AML-193 (cell line): ENCODE data around the gene SRXN1.
A peak's percentile ranks its signal among the peaks of the same experiment; 100 is the strongest.
"Not testable (repeated sequence)": the region's sequence is repeated elsewhere in the genome, so short reads cannot be mapped to it uniquely, and the experiment has no call there.

Source experiments
- DNase-seq, 2 experiments: peaks; one replicate each; lab custom pipeline; 2025; lab: John Stamatoyannopoulos, UW

The SRXN1 gene

DNA sequence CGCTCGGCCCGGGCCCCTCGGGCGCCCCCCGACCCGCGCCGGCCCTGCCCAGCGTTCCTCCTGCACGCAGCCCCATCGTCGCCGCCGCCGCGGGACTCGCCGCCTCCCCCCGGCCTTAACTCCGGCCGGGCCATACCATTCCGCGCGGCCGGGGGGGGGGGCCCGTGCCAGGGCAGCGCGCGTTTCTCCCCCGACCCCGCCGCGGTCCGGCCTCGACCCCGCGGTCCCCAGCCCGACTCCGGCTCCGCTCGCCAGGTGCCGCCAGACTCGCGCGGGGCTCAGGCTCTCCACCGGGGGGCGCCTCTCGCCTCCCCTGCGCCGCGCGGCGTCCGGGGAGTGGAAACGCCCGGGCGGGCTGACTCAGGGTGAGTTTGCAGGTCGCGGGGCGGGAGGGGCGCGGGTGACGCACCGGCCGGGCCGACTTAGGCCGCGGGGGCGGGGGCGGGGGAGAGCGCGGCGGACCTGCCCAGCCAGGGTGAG is at the start of gene SRXN1:
Gene SRXN1, minus strand, starts transcription at position 91 of the 480 bp plus-strand sequence. Its CDS starts 15 bp downstream, at position 76.
- peak; percentile 25 to 35 for DNase-seq

DNA sequence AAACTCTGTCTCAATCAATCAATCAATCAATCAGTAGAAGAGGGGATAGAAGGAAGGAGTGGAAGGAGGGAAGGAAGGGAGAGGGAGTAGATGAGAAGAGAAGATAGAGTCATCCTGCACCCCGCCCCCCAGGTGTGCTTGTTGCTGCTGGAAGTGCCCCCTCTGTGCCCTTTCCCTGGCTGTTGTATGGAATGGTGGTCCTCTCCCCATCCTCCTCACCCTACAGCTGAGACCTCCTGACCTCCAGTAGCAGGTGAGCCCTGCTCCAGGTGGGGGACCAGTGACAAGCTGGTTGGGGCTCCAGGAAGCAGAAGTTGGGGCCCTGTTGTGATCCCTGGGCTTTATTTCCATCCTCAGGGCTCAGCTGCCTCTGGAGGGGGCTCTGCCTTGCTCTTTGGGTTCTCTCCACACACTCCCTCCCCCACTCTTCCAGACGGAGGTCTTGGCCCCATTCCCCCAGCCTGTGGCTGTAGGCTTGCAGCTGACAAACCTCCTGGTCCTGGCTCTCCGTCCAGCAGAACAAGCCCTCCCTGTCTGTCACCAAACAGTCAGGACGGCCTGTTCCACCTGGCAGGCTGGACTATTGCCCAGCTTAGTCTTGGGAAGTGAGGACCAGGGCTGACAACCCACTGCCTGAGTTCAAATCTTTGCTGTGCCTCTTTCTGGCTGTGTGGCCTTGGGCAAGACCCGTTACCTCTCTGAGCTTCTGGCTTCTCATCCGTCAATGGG is 48.6 kb upstream of the SRXN1 start:
- DNase-seq: no peak

DNA sequence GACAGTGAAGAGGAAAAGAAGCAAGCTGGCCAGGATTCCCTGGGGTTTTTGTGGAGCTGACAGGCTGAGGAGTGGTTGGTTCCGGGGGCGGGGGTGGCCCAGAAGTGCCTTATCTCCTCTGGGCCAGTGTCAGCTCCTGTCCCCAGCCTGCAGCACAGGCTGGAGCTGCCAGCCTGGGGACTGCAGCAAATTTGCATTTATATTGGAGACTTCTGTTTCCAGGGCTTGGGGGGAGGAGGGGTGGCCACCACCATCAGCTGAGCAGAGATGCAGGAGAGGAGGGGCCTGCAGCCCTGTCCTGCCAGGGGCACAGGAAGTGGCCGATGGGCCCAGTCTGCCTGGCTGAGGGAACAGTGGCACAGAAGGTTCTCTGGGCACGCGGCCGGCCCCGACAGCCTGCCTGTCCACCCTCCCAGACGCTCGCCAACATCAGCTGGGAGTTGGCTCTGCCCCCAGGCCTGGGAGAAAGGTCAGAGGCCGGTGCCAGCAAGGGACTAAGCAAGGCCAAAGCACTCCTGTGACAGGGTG is 46.9 kb upstream of the SRXN1 start:
- DNase-seq: no peak

DNA sequence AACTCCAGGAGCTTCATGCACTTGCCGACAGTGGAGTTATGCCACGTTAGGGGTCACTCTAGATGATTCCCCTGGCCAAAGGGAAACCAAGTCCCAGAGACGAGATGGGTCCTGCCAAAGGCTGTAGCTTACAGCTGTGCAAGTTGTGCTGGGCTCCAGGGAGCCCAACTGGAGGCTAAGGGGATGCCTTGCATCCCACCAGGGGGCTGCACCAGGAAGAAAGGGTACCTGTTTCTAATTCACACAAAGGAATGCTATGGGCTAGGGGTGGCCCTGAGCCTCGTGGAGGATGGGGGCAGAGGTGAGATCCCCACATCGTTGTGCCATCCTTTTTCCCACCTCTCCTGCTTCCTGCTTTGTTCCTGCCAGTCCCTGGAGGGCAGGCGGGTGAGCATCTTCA is 46.3 kb upstream of the SRXN1 start:
- no peak for DNase-seq

DNA sequence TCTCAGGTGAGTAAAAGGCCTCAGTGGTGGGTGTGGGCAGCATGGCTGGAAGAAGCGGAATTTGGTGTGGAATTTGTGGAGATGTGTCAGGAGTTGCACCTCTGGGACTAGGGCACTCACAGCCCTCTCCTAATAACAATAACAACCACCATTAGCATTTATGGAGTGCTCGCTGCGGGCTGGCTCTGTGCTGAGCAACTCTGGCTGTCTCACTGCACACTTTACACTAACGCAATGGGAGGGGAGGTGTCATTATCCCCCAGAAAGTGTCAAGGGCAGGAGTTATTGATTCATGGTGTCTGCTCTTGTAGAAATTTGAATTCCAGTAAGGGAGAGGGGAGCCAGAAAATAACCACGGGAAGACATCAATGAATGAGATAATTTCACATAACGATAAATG is 45.3 kb upstream of the SRXN1 start:
- DNase-seq: no peak

DNA sequence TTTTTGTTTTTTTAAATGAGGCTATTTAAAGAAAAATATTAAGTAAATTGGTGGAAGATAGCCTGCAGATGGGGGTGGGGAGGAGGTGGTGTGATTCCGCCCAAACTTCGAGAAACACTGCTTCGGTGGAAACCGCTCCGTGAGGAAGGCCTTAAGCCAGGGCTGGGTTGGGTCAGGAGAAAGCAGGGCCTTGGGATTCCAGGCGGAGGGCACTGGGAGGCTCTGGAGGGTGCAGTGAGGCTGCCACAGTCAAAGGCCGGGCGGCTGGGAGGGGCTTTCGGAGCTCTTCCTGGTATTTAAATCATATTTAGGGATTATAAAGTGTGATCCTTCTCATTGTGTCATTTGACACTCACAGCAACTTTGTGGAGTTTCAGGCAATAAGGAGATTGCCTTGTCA is 44.8 kb upstream of the SRXN1 start:
- no peak for DNase-seq

DNA sequence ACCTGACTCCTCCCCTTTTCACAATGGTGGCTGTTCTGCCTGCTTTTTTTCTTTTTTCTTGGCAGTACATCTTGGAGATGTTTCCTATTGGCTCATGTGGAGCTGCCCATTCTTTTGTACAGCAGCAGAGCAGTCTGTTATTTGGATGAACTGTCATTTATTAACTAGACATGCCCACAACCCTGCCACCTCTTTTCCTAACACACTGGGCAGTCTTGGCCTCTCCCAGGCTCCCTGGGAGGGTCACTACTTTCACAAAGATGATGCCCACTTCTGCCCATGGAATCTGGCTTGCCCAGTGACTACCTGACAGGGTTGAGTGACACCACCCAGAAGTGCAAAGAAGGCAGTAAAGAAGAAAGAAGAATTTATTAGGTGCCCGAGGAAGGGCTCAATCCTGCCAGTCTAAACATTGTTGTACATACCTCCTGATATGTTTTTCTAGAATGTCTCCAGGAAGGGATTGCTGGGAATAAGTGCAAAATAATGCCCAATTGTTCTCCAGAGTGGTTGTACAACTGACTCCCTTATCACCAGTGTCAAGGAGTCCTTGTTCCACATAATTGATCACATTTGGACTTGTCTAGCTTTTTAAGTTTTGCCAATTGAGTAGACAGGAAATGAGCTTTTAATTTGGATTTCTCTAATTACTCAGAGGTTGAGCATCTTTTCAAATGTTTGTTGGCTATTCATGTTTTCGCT is 42.3 kb upstream of the SRXN1 start:
- DNase-seq: no peak

DNA sequence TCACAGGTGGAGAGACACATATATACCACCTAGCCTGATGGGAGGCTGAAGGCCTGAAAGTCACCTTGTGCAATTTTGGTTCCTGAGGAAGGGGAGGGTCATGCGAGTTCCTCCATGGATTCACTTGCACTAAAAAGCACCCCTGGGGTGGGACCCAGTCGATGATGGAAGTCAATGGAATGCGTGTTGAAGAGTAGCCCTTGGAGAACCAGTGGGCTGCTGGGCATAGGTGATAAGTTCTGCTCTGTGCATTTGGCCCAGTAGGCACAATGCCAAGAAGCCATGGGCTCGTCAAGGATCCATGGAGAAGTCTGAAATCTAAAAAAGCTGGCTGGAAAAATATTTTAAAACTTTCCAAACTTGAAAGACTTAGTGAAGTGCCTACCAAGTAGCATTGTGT is 41.5 kb upstream of the SRXN1 start:
- DNase-seq: no peak

DNA sequence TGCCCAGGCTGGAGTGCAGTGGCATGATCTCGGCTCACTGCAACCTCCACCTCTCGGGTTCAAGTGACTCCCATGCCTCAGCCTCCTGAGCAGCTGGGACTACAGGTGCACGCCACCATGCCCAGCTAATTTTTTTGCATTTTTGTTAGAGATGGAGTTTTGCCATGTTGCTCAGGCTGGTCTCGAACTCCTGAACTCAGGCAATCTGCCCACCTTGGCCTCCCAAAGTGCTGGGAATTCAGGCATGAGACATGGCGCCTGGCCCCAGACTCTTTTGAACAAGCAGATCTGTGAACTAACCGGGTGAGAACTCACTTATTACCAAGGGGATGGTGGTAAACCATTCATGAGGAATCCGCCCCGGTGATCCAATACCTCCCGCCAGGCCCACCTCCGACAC is 40.8 kb upstream of the SRXN1 start:
- DNase-seq: not testable (repeated sequence)

DNA sequence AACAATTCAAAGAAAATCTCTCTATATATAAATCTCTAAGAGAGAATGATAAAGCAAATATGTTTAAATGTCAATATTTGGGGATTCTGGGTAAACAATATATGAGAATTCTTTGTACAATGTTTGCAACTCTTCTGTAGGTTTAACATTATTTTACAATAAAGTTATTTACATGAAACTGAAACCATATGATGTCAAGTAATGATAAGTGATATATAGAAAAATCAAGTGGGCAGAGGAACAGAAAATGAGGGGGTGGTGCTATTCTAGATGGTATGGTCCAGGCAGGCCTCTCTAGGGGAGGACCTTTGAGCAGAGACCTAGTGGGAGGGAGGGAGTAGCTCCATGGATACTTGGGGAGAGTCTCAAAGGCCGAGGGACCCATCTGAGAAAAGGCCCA is 39.0 kb upstream of the SRXN1 start:
- no peak for DNase-seq

DNA sequence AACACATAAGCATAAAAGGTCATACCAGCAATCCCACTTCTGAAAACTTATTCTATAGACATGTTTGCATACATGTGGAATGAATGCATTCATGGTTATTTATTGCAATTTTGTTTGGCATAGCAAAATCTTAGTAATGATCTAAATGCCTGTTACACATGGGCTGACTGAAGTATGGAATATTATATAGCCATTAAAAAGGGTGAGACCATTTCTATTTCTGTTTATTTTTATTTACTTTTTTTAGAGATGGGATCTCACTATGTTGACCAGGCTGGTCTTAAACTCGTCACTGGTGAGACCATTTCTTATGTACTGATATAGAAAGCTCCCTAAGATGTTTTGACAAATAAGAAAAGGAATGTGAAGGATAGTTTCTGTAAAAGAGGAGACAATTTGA is 36.9 kb upstream of the SRXN1 start:
- DNase-seq: no peak

DNA sequence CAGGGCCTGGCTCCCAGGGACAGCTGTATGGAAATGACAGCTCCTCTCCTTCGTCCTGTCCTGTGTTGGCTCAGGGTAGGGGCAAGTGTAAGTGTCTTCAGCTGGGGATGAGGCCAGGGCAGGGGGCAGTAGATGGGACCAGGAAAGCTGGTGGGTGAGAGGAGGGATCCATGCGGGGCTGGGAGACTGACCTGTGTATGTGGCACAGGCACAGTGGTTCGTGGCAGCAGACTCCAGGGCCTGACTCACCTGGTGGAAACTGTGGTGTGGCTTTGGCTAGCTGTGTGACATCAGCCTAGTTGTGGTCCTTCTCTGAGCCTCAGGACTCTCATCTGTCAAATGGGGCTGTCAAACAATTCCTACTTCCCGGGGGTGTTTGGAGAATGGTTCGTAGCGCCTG is 36.3 kb upstream of the SRXN1 start:
- DNase-seq: no peak

DNA sequence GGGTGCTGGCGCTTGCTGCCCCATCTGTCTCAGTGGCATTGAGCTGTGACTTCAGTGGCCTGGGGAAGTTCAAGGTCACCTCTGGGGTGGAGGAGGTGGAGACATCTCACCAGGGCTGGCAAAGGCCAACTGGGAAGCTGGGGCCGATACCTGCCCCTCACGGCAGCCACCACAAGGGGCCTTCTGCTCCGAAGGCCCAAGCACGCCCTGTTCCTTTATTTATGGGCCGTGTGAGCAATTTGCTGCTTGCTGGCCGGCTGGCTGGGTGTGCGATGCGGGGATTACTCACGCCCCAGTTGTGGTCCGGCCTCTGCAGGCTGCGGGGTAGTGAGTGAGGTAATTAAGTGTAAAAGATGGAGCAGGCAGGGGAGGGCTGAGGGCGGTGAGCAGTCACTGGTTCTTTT is 35.8 kb upstream of the SRXN1 start:
- DNase-seq: no peak

DNA sequence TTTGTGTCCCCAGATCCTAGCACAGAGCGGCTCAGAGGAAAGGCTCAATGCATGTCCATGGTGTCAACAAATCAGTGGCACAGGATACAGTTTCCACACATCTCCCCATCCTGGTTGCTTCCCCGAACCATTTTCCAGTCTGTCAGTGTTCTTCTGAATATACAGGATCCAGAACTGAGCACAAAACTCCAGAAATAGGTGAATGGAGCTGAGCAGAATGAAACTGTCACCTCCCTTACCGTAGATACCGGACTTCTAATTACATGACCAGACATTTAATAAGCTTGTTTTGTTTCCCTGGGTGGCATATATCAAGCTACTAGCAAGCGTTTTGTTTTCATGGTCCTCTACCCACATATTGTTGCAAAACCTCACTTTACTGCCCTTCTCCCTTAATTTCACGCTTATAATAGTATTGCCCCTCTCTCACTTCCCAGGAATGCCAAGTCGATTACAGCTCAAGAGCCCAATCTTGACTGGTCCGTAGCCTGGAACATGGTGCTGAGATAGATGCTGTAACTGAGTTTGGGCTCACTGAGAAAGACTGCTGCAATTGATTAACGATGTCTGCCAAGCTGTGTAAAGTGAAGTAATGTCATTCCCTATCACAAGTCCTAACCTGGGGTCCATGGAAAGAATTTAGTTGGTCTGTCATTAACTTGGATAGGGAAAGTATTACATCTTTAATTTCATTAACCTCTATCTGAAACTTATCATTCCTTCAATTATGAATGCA is 34.6 kb upstream of the SRXN1 start:
- DNase-seq: no peak

DNA sequence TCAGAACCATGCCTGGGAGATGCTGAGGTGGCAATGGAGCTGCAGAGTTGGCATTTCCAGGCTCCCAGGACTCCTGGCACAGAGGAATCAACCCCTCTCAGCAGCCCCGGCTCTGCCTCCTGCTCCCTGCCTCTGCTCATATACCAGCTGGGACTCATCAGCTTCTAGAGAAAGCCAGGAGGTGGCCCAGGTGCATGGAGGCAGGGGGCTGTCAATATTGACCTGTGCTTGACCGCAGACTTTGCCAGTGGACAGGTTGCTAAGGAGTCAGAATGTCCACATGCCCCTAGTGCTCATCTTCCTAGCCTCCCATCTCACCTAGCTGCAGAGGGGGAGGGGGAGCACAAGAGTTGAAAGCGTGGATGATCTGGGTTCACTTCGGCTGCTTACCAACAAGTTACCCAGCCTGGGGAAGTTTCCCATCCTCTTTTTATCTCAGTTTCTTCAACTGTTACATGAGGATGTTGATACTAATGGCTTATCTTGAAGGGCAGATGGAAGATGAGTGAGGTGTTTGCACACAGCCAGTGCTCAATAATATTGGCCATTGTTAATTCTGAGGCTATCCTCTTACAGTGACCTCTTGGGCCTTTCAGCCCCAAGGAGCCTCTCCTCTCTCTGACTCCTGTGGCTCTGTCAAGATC is 31.8 kb upstream of the SRXN1 start:
- DNase-seq: no peak

DNA sequence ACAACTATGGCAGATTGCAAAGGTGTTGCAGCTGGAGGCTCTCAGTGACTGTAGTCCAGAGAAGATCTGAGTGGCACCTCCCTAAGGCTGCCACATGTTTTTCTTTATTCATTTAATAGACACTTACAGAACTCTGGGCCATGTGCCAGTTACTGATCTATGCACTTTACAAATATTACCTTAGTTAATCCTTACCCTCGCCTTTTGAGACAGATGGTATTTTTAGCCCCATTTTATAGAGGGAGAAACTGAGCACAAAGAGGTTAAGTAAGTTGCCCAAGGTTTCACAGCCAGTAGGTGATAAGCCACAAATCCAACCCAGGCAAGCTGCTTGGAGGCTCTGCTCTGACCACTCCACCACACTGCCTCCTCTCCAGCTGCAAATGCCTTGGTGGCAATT is 29.1 kb upstream of the SRXN1 start:
- DNase-seq: no peak

DNA sequence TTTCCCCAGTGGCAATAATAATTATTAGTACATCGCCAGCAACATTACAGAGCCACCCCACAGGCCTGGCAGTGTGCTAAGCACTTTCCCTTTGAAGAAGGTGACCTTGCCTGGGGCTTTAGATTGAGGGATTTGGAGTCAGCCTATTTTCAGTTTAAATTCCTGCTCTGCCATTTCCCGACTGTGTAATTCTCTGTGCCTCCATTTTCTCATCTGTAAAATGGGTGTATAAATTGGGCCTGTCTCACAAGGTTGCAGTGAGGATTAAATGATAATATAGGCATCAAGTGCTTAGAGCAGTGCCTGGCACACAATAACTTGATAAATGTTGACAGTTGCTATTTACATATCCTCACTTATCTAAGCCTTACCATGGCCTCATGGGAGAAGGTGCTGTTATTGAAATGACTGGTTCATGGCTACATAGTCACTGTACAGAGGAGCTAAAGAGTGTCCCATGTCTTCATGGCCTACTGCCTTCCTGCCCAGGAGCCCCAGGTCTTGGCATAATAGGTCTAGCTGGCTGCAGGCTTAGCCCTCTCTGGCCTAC is 27.7 kb upstream of the SRXN1 start:
- DNase-seq: no peak

DNA sequence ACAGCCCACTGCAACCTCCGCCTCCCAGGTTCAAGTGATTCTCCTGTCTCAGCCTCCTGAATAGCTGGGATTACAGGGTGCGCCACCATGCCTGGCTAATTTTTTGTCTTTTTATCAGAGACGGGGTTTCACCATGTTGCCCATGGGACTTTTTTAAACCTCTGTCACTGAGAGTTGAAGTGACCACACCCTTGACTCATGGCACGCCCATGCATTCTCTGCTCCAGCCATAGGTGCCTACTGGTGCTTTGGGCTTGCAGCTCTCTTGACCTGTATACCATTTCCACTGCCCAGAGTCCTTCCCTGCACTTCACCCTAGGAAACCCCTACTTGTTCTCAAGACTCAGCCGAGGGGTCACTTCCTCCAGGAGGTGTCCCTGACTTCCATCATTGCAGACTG is 25.0 kb upstream of the SRXN1 start:
- DNase-seq: no peak

DNA sequence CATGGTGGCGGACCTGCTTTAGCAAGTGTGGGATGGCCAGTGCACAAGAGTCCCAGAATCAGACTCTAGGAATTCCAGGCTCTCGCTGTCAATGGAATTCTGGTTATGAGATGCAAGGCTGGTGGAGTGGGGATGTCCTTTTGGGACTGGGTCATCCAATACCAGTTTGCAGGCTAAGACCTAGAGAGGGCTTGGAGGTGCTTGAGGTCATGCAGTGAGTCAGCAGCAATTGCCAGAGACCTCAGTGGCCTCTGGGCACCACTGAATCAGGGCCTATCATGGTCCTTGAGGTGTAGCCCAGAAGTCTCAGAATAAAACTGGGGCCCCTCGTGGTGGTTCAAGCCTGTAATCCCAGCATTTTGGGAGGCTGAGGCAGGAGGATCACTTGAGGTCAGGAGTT is 24.0 kb upstream of the SRXN1 start:
- peak; percentile 28 to 38 for DNase-seq

DNA sequence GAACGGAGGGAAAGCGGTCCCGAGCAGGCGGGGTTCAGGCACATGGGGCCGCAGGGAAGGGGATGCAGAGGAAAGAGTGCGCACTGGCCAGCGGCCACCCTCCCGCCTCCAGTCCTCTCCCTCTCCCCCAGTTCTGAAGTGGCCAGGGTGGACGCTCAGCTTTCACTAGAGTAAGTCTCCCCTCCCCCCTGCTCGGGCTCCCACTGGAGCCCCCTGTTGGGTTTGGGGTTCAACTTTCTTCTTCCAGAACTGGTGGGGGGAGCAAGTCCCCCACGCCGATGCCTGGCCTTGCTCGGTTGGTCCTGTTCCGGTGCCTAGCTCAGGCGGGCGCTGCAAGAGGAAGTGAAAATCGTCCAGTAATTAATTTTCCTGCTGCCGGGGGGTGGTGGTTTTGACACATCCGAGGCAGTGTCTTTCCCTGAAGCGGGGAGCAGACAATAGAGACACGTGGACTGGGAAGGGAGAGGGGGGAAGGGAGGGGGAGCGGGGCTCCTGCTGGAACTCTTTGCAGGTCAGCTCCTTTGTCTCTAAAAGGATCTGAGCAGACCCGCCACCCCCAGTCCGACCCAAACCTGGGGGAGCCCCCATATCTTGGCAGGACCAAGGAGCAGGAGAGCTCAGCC is 23.4 kb upstream of the SRXN1 start:
- peak; percentile 71 to 74 for DNase-seq
